Muscle of arm (tissue), 14 donors: ENCODE results near the gene SMO. TPM values are rescaled to one million over a fixed set of nuclear protein-coding genes. Genes with fewer than 3 reads are reported as not detected.
A peak's percentile ranks its signal among the peaks of the same experiment; 100 is the strongest.

Experiments
- DNase-seq: peaks from one replicate; pipeline ENCODE4 v3.0.0-alpha.2; 2013
- long read RNA-seq, 11 donors: transcript quantifications; one replicate each; lab custom pipeline, GENCODE V29; 2026
- polyA plus RNA-seq, 12 donors: library from polyadenylated mRNA; unstranded; fragments of 120-200 nt; gene quantifications; one replicate each; pipeline ENCODE4 v1.2.1, GENCODE V29; 2013; ENCODE audit not compliant: insufficient read length in 12 of 12

The SMO gene
- 10 to 100 TPM in 11 of 12 donors, not detected in 1; 30.5 to 55.4 (median 45.1) TPM for polyA plus RNA-seq
- long read RNA-seq, donor 1, partial matches to known transcripts, result 0 of 4 reads
- long read RNA-seq, donor 1, other reads (novel, unspliced or antisense), result 0 of 4 reads
- long read RNA-seq, donor 2, partial matches to known transcripts, result 7 of 8 reads
- long read RNA-seq, donor 2, other reads (novel, unspliced or antisense), result 0 of 8 reads
- long read RNA-seq, donor 3, result 0 reads
- long read RNA-seq, donor 4, partial matches to known transcripts, result 0 of 1 reads
- long read RNA-seq, donor 4, other reads (novel, unspliced or antisense), result 0 of 1 reads
- long read RNA-seq, donor 5, transcript SMO-201 (12 exons, 3,738 nt), result major isoform, 5 of 5 reads
- long read RNA-seq, donor 5, partial matches to known transcripts, result 0 of 5 reads
- long read RNA-seq, donor 5, other reads (novel, unspliced or antisense), result 0 of 5 reads
- long read RNA-seq, donor 6, partial matches to known transcripts, result 0 of 2 reads
- long read RNA-seq, donor 6, other reads (novel, unspliced or antisense), result 0 of 2 reads
- long read RNA-seq, donor 7, partial matches to known transcripts, result 8 of 9 reads
- long read RNA-seq, donor 7, other reads (novel, unspliced or antisense), result 0 of 9 reads
- long read RNA-seq, donor 8, partial matches to known transcripts, result 0 of 3 reads
- long read RNA-seq, donor 8, other reads (novel, unspliced or antisense), result 0 of 3 reads
- long read RNA-seq, donor 9, partial matches to known transcripts, result 0 of 3 reads
- long read RNA-seq, donor 9, other reads (novel, unspliced or antisense), result 0 of 3 reads
- long read RNA-seq, donor 10, partial matches to known transcripts, result 5 of 7 reads
- long read RNA-seq, donor 10, other reads (novel, unspliced or antisense), result 0 of 7 reads
- long read RNA-seq, donor 11, partial matches to known transcripts, result 0 of 3 reads
- long read RNA-seq, donor 11, other reads (novel, unspliced or antisense), result 0 of 3 reads

- peak; percentile 88 for DNase-seq
These were observed at the start of gene SMO for GRCh38 chr7:129188372-129188891. Gene SMO (plus strand): TSS chr7:129188633. CDS start chr7:129189152, 519 bp downstream.

GRCh38 chr7:129143724-129144094 lies 44.7 kb upstream of the SMO start:
- DNase-seq, result no peak

GRCh38 chr7:129144095-129144833 lies 44.2 kb upstream of the SMO start, which contains the start of gene TSPAN33:
Gene TSPAN33 (plus strand): TSS chr7:129144707. CDS start chr7:129144981, 274 bp downstream.
- peak; percentile 68 for DNase-seq

DNA sequence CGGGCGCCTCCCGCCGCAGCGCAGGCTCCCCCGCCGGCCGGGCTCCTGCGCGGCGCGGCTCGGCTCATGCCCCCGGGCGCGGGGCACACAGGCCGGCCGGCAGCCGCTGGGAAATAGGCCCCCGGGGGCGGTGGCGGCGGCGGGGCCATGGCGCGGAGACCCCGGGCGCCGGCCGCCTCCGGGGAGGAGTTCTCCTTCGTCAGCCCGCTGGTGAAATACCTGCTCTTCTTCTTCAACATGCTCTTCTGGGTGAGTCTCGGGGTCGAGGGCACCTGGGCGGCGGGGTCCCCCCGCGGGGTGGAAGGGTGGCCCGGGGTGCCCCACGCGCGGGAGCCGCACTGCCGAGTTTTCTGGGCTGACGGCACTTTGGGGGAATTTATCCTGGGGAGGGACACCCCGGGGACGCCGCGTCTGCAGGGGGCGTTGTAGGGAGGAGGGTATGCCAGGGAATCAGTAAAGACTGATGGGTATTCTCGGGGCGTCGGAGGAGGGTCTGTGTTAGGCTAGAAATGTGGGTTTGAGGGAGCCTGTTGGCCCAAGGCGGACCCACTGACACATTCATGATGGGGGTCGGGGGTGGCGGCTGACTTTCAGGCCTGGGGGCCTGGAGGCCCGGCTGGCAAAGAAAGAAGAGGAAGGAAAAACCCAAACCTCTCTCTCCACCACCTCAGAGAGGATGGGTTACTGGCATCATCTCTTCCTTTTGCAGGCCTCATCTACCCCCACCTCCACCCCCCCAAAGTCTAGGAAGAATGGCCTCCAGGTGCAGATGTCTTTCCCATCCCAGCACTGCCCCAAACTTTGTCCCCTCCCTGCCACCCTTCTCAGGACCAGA lies 43.4 kb upstream of the SMO start:
- DNase-seq, result no peak

- DNase-seq, result no peak
These were observed 42.0 kb upstream of the SMO start for GRCh38 chr7:129146237-129146979.

DNA sequence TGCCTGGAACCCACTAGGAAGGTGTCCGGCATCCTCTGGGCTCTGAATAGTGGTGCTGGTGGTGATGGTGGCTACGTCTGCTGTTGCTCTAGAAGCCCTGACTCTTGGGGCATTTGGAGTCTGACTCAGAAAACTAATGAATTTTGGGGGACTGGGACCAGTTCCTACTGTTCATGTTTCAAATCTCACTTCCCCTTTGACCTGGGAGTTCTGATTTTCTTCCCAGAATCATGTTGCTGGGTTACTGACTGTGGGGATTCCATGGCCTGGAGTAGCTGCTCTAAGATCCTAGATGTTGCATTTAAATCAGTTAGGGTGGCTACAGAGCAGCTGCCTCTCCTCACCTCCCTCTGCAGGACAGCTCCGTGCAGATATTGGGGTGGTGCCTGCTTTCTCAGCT lies 40.7 kb upstream of the SMO start:
- no peak for DNase-seq

GRCh38 chr7:129149511-129149910 lies 38.9 kb upstream of the SMO start:
- no peak for DNase-seq

DNA sequence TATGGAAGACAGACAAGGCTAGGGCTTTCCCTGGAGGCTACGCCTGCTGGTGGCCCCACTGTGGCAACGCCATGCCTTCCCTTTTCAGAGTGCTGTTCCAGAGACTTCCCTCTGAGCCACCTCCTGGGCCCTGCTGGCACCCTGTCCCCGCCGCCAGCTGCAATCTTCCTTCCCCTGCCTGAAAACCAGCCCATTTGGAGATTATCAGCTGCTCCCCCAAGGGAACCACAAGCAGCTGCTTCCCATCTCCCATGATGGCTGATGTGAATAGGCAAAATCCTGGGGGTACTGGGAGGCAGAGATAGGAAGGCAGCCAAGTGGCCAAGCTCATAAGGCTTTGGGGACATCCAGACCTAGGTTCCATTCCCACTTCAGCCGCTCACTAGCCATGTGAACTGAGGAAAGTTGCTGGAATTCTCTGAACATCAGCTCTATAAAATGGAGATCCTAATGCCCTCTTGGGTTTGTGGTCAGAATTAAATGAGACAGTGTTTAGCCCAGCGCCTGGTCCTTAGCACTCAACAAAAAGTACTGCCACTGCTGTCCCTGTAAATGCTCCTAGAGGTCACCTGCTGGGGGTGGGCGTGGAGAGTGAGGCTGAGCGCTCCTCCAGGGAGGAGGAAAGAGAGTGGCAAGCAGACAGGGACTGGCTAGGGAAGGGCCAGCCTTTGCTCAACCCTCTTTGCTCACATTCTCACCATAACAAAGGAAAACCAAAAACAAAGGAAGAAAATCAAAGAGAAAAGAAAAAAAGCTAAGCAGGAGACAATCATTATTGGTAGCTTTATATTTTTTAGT lies 38.0 kb upstream of the SMO start:
- DNase-seq, result no peak

DNA sequence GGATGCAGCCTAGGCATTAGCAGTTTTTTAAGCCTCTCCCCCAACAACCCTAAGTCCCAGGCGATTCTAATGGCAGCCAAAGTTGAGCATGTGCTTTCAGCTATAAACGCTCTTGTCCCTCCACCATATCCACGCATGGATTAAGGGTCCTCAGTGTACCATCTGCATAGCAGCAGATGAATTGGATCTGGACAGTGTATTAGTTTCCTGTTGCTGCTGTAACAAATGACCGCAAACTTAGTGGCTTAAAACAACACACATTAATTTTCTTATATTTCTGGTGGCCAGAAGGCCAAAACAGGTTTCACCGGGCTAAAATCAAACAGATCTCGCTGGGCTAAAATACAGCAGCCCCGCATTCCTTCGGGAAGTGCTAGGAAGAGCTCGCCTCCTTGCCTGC lies 30.8 kb upstream of the SMO start:
- no peak for DNase-seq

DNA sequence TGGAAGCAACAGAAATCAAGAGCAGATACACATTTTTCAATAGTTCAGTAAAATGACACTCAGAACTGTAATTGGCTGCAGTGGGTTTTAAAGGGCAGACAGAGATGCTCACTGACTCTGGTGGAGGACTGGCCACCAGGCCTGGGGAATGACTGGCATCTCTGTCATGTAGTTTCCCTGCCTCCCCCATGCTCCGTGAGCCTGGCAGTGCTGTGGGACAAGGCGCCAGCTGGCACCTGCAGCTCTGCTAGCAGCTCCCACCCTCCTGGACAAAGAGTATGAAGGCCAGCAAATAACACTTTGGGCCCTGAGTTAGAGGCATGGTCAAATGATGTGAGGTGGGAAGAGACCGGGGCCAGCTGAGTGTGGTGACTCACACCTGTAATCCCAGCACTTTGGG lies 28.9 kb upstream of the SMO start:
- DNase-seq, result no peak

DNA sequence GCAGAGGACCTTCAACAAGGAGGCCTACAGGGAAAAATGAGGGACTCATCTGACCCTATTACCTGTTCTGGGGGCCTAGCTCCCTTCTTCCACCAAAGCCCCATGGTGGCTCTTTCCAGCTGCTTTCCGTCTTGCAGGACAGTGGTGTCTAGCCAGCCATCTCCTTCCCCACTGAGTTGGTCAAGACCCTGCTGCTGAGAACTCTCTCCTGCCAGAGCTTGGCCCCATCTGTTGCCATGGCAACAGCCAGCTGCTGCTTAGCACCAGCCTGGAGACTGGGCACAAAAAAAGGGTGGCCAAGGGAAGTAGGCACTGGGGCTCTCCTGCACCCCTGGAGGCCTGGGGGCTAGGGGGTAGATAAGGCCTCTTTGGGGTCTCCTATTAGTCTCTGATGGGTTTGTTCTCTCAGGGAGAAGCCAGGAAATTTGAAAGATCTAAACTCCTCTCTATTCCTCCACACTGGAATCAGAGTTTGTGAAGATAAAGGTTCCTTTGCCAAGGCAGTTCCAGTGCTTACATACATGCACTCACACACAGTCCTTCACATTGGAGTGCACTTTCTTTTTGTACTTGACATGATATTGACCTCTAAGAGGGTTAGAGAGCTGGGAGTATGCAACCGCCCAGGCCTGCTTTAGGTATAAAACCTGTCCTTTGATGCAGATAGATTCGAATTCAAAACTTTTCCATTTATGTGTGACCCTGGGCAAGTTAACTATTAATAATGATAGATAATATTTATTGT lies 28.1 kb upstream of the SMO start:
- DNase-seq, result no peak

GRCh38 chr7:129161524-129162225 lies 26.8 kb upstream of the SMO start:
- no peak for DNase-seq

DNA sequence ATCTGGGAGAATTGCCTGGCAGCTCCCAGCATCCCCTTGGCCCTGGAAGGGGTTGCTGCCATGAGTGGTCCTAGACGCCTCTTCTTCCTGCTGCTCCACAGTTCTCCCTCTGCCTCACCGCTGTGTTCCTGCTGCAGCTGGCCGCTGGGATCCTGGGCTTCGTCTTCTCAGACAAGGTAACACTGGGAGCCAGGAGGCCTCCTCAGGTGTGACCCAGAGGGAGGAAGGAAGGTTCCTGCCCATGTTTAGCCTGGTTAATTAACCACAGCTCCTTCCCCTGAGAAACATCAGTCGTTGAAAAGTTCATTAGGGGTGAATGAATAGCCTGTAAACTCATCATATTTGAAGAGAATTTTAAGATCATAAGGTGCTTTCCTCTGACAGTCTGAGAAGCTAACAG lies 25.7 kb upstream of the SMO start:
- DNase-seq, result no peak

DNA sequence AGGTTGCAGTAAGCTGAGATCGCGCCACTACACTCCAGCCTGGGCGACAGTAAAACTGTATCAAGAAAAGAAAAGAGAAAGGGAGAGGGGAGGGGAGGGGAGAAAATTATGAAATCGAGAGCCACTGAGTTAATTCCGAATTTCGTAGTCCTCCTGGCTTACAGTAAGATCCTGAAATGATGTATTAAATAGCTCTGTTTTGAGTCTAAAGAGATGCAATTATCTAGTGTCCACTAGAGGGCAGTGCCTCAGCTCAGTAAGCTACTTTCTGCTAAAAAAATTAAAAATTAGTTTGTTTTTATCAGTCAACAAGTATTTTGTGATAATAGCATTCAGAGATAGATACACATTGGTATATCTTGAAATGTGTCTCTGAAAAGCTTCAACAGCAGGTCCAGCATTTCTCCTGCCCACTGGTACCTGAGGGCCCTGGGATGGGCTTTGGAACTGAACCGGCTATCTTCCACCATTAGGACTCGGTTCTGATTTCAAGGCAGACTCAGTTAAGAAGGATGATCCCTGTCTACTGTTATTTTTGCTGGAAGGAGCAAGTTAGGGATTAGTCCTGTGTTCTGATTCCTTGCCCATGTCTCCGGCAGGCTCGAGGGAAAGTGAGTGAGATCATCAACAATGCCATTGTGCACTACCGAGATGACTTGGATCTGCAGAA lies 24.4 kb upstream of the SMO start:
- peak; percentile 62 for DNase-seq

- DNase-seq, result no peak
These were observed 21.7 kb upstream of the SMO start for GRCh38 chr7:129166745-129167144.

DNA sequence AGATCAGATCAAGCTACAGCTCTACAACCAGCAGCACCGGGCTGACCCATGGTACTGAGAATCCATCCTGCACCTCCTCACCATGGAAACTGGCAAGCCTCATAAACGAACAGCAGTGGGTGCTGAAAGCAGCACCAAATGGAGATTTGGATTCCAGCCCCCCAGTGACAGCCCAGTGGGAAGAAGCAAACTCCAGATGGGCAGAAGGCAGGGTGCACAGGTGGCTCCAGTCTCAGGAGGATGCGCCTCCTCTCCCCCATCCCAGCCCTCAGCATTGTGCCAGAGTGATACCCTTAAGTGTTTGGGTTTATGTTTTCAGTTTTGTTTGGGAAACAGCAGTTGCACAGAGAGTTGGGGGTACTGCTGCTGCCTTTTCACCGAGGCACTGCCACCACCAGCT lies 20.6 kb upstream of the SMO start:
- no peak for DNase-seq
